PC-9 (cell line): ENCODE results near the gene DNAJC2.

ENCODE experiments used
- EZH2 ChIP-seq: fragments of 200-600 bp; sonication (generic); IDR thresholded peaks from 2 replicates; pipeline ENCODE4 v1.8.0; 2017; ENCODE audit warnings: antibody characterized with exemption, low read depth
- TF ChIP-seq, protein P1 (sequence below): fragments of 200-600 bp; sonication (generic); conservative IDR thresholded peaks from 2 replicates; pipeline ENCODE4 v1.6.1; 2017; ENCODE audit warnings: mixed run types, antibody characterized with exemption, mild to moderate bottlenecking, moderate library complexity

DNA sequence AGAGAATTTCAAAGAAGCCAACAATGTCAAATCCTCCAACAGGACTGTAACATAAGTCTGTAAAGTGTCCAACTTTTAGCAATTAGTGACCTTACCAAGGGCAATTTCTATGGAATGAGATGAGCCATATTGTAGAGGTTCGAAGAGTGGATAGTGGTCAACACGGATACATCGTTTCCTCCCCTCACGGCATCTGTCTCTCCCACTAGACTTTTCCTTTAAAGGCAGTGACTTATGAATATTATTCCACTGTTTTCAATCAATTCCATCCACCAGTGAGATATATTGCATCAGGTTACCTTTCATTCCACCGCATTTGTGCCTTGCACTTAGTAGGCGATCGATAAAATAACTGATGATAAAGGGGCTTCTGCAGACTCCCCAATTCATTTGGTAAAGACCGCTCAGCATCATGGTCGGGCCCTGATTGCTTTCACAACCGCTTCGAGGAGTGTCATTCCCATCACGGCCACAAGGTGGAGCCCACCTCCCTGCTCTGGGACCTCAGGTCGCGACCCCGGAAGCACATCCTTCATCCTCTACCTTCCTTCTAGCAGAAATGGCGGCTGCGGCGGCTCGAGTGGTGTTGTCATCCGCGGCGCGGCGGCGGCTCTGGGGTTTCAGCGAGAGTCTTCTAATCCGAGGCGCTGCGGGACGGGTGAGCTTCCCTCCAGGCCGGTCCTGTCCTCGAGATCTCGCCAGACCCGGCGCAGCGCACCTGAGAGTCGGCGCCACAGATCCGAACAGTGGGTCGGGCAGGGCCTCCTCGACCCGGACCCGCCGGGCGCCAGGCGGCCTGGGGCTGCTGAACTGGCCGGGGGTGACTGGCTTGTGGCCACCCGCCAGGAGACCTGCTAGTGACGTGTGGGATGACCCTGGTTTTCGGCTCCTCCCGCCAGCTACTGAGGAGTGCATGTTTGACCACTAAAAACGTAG lies 47.4 kb downstream of the DNAJC2 start, which contains the start of gene PMPCB:
- TF ChIP-seq, protein P1, sequence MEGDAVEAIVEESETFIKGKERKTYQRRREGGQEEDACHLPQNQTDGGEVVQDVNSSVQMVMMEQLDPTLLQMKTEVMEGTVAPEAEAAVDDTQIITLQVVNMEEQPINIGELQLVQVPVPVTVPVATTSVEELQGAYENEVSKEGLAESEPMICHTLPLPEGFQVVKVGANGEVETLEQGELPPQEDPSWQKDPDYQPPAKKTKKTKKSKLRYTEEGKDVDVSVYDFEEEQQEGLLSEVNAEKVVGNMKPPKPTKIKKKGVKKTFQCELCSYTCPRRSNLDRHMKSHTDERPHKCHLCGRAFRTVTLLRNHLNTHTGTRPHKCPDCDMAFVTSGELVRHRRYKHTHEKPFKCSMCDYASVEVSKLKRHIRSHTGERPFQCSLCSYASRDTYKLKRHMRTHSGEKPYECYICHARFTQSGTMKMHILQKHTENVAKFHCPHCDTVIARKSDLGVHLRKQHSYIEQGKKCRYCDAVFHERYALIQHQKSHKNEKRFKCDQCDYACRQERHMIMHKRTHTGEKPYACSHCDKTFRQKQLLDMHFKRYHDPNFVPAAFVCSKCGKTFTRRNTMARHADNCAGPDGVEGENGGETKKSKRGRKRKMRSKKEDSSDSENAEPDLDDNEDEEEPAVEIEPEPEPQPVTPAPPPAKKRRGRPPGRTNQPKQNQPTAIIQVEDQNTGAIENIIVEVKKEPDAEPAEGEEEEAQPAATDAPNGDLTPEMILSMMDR = peak; percentile 97
- TF ChIP-seq EZH2 = no peak
